Fibroblast of skin of abdomen (primary cell): ENCODE data around the gene CD4.
A peak's percentile ranks its signal among the peaks of the same experiment; 100 is the strongest.

Experiments used
- DNase-seq: peaks from one replicate; pipeline ENCODE4 v3.0.0-alpha.2; 2013

The CD4 gene

GRCh38 chr12:6765634-6766581, 23.4 kb upstream of the CD4 start, which contains the start of gene PTMS:
PTMS (plus strand) TSS chr12:6766363; CDS start chr12:6766706, 343 bp downstream.
- DNase-seq, result peak; percentile 97

- peak; percentile 60 for DNase-seq
Observed at GRCh38 chr12:6766651-6767349, 22.5 kb upstream of the CD4 start.

GRCh38 chr12:6767353-6768319, 21.7 kb upstream of the CD4 start:
- DNase-seq, result peak; percentile 28

GRCh38 chr12:6768437-6768914, 20.9 kb upstream of the CD4 start:
- DNase-seq, result no peak

- peak; percentile 36 for DNase-seq
Observed at GRCh38 chr12:6768990-6769389, 20.3 kb upstream of the CD4 start.

- no peak for DNase-seq
Observed at GRCh38 chr12:6769666-6770065, 19.7 kb upstream of the CD4 start.

GRCh38 chr12:6770094-6770493, 19.2 kb upstream of the CD4 start:
- no peak for DNase-seq

- no peak for DNase-seq
Observed at GRCh38 chr12:6770600-6770999, 18.7 kb upstream of the CD4 start.

GRCh38 chr12:6771091-6771495, 18.2 kb upstream of the CD4 start:
- no peak for DNase-seq

GRCh38 chr12:6771509-6772330, 17.6 kb upstream of the CD4 start:
- DNase-seq, result no peak

GRCh38 chr12:6772331-6772695, 17.0 kb upstream of the CD4 start, which contains the start of gene LAG3:
LAG3 (plus strand) TSS chr12:6772520; CDS start chr12:6772853, 333 bp downstream.
- DNase-seq, result no peak

- DNase-seq, result no peak
Observed at GRCh38 chr12:6772726-6773589, 16.4 kb upstream of the CD4 start.

- DNase-seq, result no peak
Observed at GRCh38 chr12:6773590-6774351, 15.6 kb upstream of the CD4 start.

- no peak for DNase-seq
Observed at GRCh38 chr12:6774499-6775062, 14.7 kb upstream of the CD4 start.

- DNase-seq, result no peak
Observed at GRCh38 chr12:6775185-6776174, 13.8 kb upstream of the CD4 start.

GRCh38 chr12:6777386-6777785, 11.9 kb upstream of the CD4 start:
- DNase-seq, result no peak

- no peak for DNase-seq
Observed at GRCh38 chr12:6778217-6778573, 11.1 kb upstream of the CD4 start.
